ENCODE results near the gene FHIT.
"Not testable (repeated sequence)": the region's sequence is repeated elsewhere in the genome, so short reads cannot be mapped to it uniquely, and the experiment has no call there.

Gene FHIT

GRCh38 chr3:61227799-61228198, 23.5 kb downstream of the FHIT start:
- no peak for DNase-seq (ENCODE audit: extremely low read depth in 1 of 2, low read depth in 1 of 2)

GRCh38 chr3:61226166-61226686, 25.0 kb downstream of the FHIT start:
- DNase-seq (ENCODE audit: extremely low read depth in 1 of 2, low read depth in 1 of 2): no peak

- no peak for DNase-seq (ENCODE audit: extremely low read depth in 1 of 2, low read depth in 1 of 2)
Observed at GRCh38 chr3:61224823-61225222, 26.4 kb downstream of the FHIT start.

GRCh38 chr3:61223451-61223850, 27.8 kb downstream of the FHIT start:
- no peak for DNase-seq (ENCODE audit: extremely low read depth in 1 of 2, low read depth in 1 of 2)

GRCh38 chr3:61222467-61222866, 28.8 kb downstream of the FHIT start:
- DNase-seq (ENCODE audit: extremely low read depth in 1 of 2, low read depth in 1 of 2): no peak

- no peak for DNase-seq (ENCODE audit: extremely low read depth in 1 of 2, low read depth in 1 of 2)
Observed at GRCh38 chr3:61221759-61222362, 29.4 kb downstream of the FHIT start.

- no peak for DNase-seq (ENCODE audit: extremely low read depth in 1 of 2, low read depth in 1 of 2)
Observed at GRCh38 chr3:61218504-61218903, 32.7 kb downstream of the FHIT start.

GRCh38 chr3:61216171-61216570, 35.1 kb downstream of the FHIT start:
- DNase-seq (ENCODE audit: extremely low read depth in 1 of 2, low read depth in 1 of 2): not testable (repeated sequence)

GRCh38 chr3:61202086-61202485, 49.2 kb downstream of the FHIT start:
- DNase-seq (ENCODE audit: extremely low read depth in 1 of 2, low read depth in 1 of 2): no peak

GRCh38 chr3:61201071-61201470, 50.2 kb downstream of the FHIT start:
- DNase-seq (ENCODE audit: extremely low read depth in 1 of 2, low read depth in 1 of 2): no peak

- no peak for DNase-seq (ENCODE audit: extremely low read depth in 1 of 2, low read depth in 1 of 2)
Observed at GRCh38 chr3:61200270-61200669, 51.0 kb downstream of the FHIT start.

GRCh38 chr3:61199843-61200242, 51.4 kb downstream of the FHIT start:
- no peak for DNase-seq (ENCODE audit: extremely low read depth in 1 of 2, low read depth in 1 of 2)

- DNase-seq (ENCODE audit: extremely low read depth in 1 of 2, low read depth in 1 of 2): no peak
Observed at GRCh38 chr3:61194892-61195538, 56.2 kb downstream of the FHIT start.

- DNase-seq (ENCODE audit: extremely low read depth in 1 of 2, low read depth in 1 of 2): no peak
Observed at GRCh38 chr3:61192222-61192621, 59.0 kb downstream of the FHIT start.

GRCh38 chr3:61190205-61190604, 61.0 kb downstream of the FHIT start:
- not testable (repeated sequence) for DNase-seq (ENCODE audit: extremely low read depth in 1 of 2, low read depth in 1 of 2)

- no peak for DNase-seq (ENCODE audit: extremely low read depth in 1 of 2, low read depth in 1 of 2)
Observed at GRCh38 chr3:61186030-61186429, 65.2 kb downstream of the FHIT start.

- DNase-seq (ENCODE audit: extremely low read depth in 1 of 2, low read depth in 1 of 2): no peak
Observed at GRCh38 chr3:61184956-61185355, 66.3 kb downstream of the FHIT start.

- no peak for DNase-seq (ENCODE audit: extremely low read depth in 1 of 2, low read depth in 1 of 2)
Observed at GRCh38 chr3:61182662-61183061, 68.6 kb downstream of the FHIT start.

GRCh38 chr3:61181874-61182273, 69.4 kb downstream of the FHIT start:
- no peak for DNase-seq (ENCODE audit: extremely low read depth in 1 of 2, low read depth in 1 of 2)

GRCh38 chr3:61180206-61180605, 71.0 kb downstream of the FHIT start:
- DNase-seq (ENCODE audit: extremely low read depth in 1 of 2, low read depth in 1 of 2): no peak

GRCh38 chr3:61178167-61178566, 73.1 kb downstream of the FHIT start:
- no peak for DNase-seq (ENCODE audit: extremely low read depth in 1 of 2, low read depth in 1 of 2)

GRCh38 chr3:61177450-61177849, 73.8 kb downstream of the FHIT start:
- DNase-seq (ENCODE audit: extremely low read depth in 1 of 2, low read depth in 1 of 2): no peak

GRCh38 chr3:61173676-61174075, 77.6 kb downstream of the FHIT start:
- DNase-seq (ENCODE audit: extremely low read depth in 1 of 2, low read depth in 1 of 2): no peak

Measured in stimulated activated CD8-positive, alpha-beta memory T cell treated with anti-CD3 and anti-CD28 coated beads, Interleukin-7, amount 100 ng/mL, for 48 hours (primary cell).